MM.1S (cell line): Measurements from ENCODE around the gene MUC5B.

ENCODE experiments used
- EZH2 ChIP-seq: fragments of 300-600 bp; sonication (generic); optimal IDR thresholded peaks from 2 replicates; pipeline ENCODE3; 2017; ENCODE audit warnings: low read depth, mild to moderate bottlenecking, antibody characterized with exemption, low read length, mixed read lengths
- TF ChIP-seq, protein P1 (sequence below): fragments of 300-600 bp; sonication (generic); IDR thresholded peaks from 2 replicates; pipeline ENCODE4 v1.5.1; 2016; ENCODE audit warnings: antibody characterized with exemption, low read length, mixed read lengths

GRCh38 chr11:1224111-1224490 is 1.2 kb downstream of the MUC5B start:
- no peak for TF ChIP-seq EZH2
- TF ChIP-seq, protein P1, sequence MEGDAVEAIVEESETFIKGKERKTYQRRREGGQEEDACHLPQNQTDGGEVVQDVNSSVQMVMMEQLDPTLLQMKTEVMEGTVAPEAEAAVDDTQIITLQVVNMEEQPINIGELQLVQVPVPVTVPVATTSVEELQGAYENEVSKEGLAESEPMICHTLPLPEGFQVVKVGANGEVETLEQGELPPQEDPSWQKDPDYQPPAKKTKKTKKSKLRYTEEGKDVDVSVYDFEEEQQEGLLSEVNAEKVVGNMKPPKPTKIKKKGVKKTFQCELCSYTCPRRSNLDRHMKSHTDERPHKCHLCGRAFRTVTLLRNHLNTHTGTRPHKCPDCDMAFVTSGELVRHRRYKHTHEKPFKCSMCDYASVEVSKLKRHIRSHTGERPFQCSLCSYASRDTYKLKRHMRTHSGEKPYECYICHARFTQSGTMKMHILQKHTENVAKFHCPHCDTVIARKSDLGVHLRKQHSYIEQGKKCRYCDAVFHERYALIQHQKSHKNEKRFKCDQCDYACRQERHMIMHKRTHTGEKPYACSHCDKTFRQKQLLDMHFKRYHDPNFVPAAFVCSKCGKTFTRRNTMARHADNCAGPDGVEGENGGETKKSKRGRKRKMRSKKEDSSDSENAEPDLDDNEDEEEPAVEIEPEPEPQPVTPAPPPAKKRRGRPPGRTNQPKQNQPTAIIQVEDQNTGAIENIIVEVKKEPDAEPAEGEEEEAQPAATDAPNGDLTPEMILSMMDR: no peak
